GM18858 (cell line): ENCODE measurements around the gene TMEM170B.

Source experiments
- ATAC-seq: cut with Tn5 transposase; IDR thresholded peaks from one replicate; pipeline ENCODE4 v1.9.1; 2021; ENCODE audit not compliant: unreplicated experiment

The TMEM170B gene

GRCh38 chr6:11537229-11538051, at the start of gene TMEM170B:
TSS of gene TMEM170B (plus strand) at chr6:11537749. CDS start at chr6:11538278, 529 bp downstream.
- peak; percentile 94 for ATAC-seq

GRCh38 chr6:11490996-11491395, 46.6 kb upstream of the TMEM170B start:
- no peak for ATAC-seq

GRCh38 chr6:11491596-11492463, 45.7 kb upstream of the TMEM170B start:
- ATAC-seq, result no peak

GRCh38 chr6:11492464-11493290, 44.9 kb upstream of the TMEM170B start:
- ATAC-seq, result no peak

- ATAC-seq, result no peak
These were observed 43.6 kb upstream of the TMEM170B start for GRCh38 chr6:11493974-11494373.

GRCh38 chr6:11494786-11495564, 42.6 kb upstream of the TMEM170B start:
- ATAC-seq, result no peak

- no peak for ATAC-seq
These were observed 41.9 kb upstream of the TMEM170B start for GRCh38 chr6:11495565-11496145.

GRCh38 chr6:11496152-11497060, 41.1 kb upstream of the TMEM170B start:
- ATAC-seq, result peak; percentile 42

GRCh38 chr6:11497107-11497506, 40.4 kb upstream of the TMEM170B start:
- ATAC-seq, result no peak

GRCh38 chr6:11497881-11498280, 39.7 kb upstream of the TMEM170B start:
- no peak for ATAC-seq

- no peak for ATAC-seq
These were observed 37.5 kb upstream of the TMEM170B start for GRCh38 chr6:11500008-11500407.

GRCh38 chr6:11509471-11509870, 28.1 kb upstream of the TMEM170B start:
- ATAC-seq, result no peak

GRCh38 chr6:11514672-11515071, 22.9 kb upstream of the TMEM170B start:
- peak; percentile 74 for ATAC-seq

GRCh38 chr6:11515763-11516162, 21.8 kb upstream of the TMEM170B start:
- ATAC-seq, result no peak

GRCh38 chr6:11522812-11523605, 14.5 kb upstream of the TMEM170B start:
- no peak for ATAC-seq

- ATAC-seq, result no peak
These were observed 11.9 kb upstream of the TMEM170B start for GRCh38 chr6:11525468-11526155.

- ATAC-seq, result no peak
These were observed 11.4 kb upstream of the TMEM170B start for GRCh38 chr6:11526156-11526505.
